Esophagus muscularis mucosa (tissue), 3 donors: ENCODE results near the gene PALMD.

ENCODE experiments used
- CTCF ChIP-seq, 3 experiments: fragments of 200-600 bp in 2 of 3; fragments of 450-650 bp in 1 of 3; sonication (generic) in 2 of 3; IDR thresholded peaks; one replicate each; pipeline ENCODE4 v1.5.1; 2017 to 2019; ENCODE audit warnings: antibody characterized with exemption in 3 of 3, mild to moderate bottlenecking in 2 of 3, moderate library complexity in 1 of 3
- EP300 ChIP-seq: sonication (generic); formaldehyde crosslinking; IDR thresholded peaks from one replicate; pipeline ENCODE4 v1.6.1; 2017; ENCODE audit warnings: antibody characterized with exemption

GRCh38 chr1:99648107-99648506 is 2.2 kb downstream of the PALMD start:
- peak; percentile 15 to 37 (median 36) for TF ChIP-seq CTCF (IDR thresholded peaks at IDR 0.05)
- no peak for TF ChIP-seq EP300
